Hypothalamus (tissue), 51 donors: ENCODE measurements around the gene FREM1.

Experiments used
- DNase-seq, 51 donors: peaks; one replicate each; lab custom pipeline; 2025; lab: John Stamatoyannopoulos, UW

Gene FREM1

GRCh38 chr9:14881006-14881405 lies 29.2 kb downstream of the FREM1 start:
- no peak for DNase-seq

- no peak for DNase-seq
Measured at GRCh38 chr9:14870090-14870489, 40.1 kb downstream of the FREM1 start.

GRCh38 chr9:14869671-14870070 lies 40.6 kb downstream of the FREM1 start:
- DNase-seq = no peak

- DNase-seq = no peak
Measured at GRCh38 chr9:14868772-14869583, 41.2 kb downstream of the FREM1 start.

- no peak for DNase-seq
Measured at GRCh38 chr9:14868418-14868771, 41.8 kb downstream of the FREM1 start.

- DNase-seq = no peak
Measured at GRCh38 chr9:14866200-14866749, 44.0 kb downstream of the FREM1 start.

- no peak for DNase-seq
Measured at GRCh38 chr9:14864309-14864708, 45.9 kb downstream of the FREM1 start.

- DNase-seq = no peak
Measured at GRCh38 chr9:14863402-14863801, 46.8 kb downstream of the FREM1 start.

GRCh38 chr9:14857449-14858305 lies 52.6 kb downstream of the FREM1 start:
- no peak for DNase-seq

GRCh38 chr9:14849851-14850250 lies 60.4 kb downstream of the FREM1 start:
- DNase-seq = no peak

- DNase-seq = no peak
Measured at GRCh38 chr9:14849296-14849695, 60.9 kb downstream of the FREM1 start.

GRCh38 chr9:14846871-14847311 lies 63.3 kb downstream of the FREM1 start:
- DNase-seq = peak in 7 of 51 donors; percentile 1 to 13 (median 1)

- no peak for DNase-seq
Measured at GRCh38 chr9:14843163-14843562, 67.1 kb downstream of the FREM1 start.

- no peak for DNase-seq
Measured at GRCh38 chr9:14842269-14842668, 68.0 kb downstream of the FREM1 start.

GRCh38 chr9:14838701-14839100 lies 71.5 kb downstream of the FREM1 start:
- no peak for DNase-seq

- no peak for DNase-seq
Measured at GRCh38 chr9:14836885-14837284, 73.3 kb downstream of the FREM1 start.

GRCh38 chr9:14831661-14832060 lies 78.6 kb downstream of the FREM1 start:
- DNase-seq = no peak

- DNase-seq = no peak
Measured at GRCh38 chr9:14831074-14831473, 79.2 kb downstream of the FREM1 start.

- DNase-seq = no peak
Measured at GRCh38 chr9:14830057-14830456, 80.2 kb downstream of the FREM1 start.

- no peak for DNase-seq
Measured at GRCh38 chr9:14829204-14829603, 81.0 kb downstream of the FREM1 start.

- DNase-seq = no peak
Measured at GRCh38 chr9:14827805-14828204, 82.4 kb downstream of the FREM1 start.

GRCh38 chr9:14824481-14824880 lies 85.7 kb downstream of the FREM1 start:
- no peak for DNase-seq
